ENCODE results near the gene GMFB.

GMFB gene

GRCh38 chr14:54425537-54426274 is 63.1 kb downstream of the GMFB start:
- no peak for DNase-seq (ENCODE audit: low read depth)

GRCh38 chr14:54425068-54425467 is 63.7 kb downstream of the GMFB start:
- no peak for DNase-seq (ENCODE audit: low read depth)

All from T-helper 22 cell (primary cell).